Glutamatergic neuron (in vitro differentiated cells): Measurements from ENCODE around the gene NRIP2. TPM values are rescaled to one million over a fixed set of nuclear protein-coding genes. Genes with fewer than 3 reads are reported as not detected.

Experiments used
- DNase-seq: peaks from one replicate; pipeline ENCODE4 v3.0.0; 2022
- H3K27ac Mint-ChIP-seq: one replicate; pipeline ENCODE4 v1.8.0; 2020; ENCODE audit warnings: mild to moderate bottlenecking, mixed read lengths, inconsistent platforms; ENCODE audit not compliant: unreplicated experiment
- H3K27me3 Mint-ChIP-seq: one replicate; pipeline ENCODE4 v1.8.0; 2020; ENCODE audit warnings: mild to moderate bottlenecking, moderate library complexity, mixed read lengths, inconsistent platforms; ENCODE audit not compliant: unreplicated experiment
- H3K36me3 Mint-ChIP-seq: one replicate; pipeline ENCODE4 v1.8.0; 2020; ENCODE audit warnings: mild to moderate bottlenecking, mixed read lengths, inconsistent platforms; ENCODE audit not compliant: unreplicated experiment
- H3K4me1 Mint-ChIP-seq: one replicate; pipeline ENCODE4 v1.8.0; 2020; ENCODE audit warnings: mild to moderate bottlenecking, low read depth, mixed read lengths, inconsistent platforms; ENCODE audit not compliant: unreplicated experiment
- H3K4me3 Mint-ChIP-seq: one replicate; pipeline ENCODE4 v1.8.0; 2020; ENCODE audit warnings: mild to moderate bottlenecking, mixed read lengths, inconsistent platforms; ENCODE audit not compliant: unreplicated experiment
- H3K9me3 Mint-ChIP-seq: one replicate; pipeline ENCODE4 v1.8.0; 2020; ENCODE audit warnings: mild to moderate bottlenecking, moderate library complexity, mixed read lengths, inconsistent platforms; ENCODE audit not compliant: unreplicated experiment
- total RNA-seq: library from RNA; stranded (reverse); fragmentation: NEBNext Ultra II Directional; extraction: Animal tissue kit (Norgen Biotek cat#: 25700); gene quantifications from one replicate; pipeline ENCODE4 v1.2.1, GENCODE V29; 2021; ENCODE audit not compliant: unreplicated experiment
- TF ChIP-seq, protein P1 (sequence below): fragments of 200-600 bp; sonication (generic); IDR thresholded peaks from one replicate; pipeline ENCODE4 v1.5.0; 2021; ENCODE audit not compliant: partially characterized antibody, unreplicated experiment

The NRIP2 gene
- total RNA-seq, 1 donor from 2014 or later, result not detected

DNA sequence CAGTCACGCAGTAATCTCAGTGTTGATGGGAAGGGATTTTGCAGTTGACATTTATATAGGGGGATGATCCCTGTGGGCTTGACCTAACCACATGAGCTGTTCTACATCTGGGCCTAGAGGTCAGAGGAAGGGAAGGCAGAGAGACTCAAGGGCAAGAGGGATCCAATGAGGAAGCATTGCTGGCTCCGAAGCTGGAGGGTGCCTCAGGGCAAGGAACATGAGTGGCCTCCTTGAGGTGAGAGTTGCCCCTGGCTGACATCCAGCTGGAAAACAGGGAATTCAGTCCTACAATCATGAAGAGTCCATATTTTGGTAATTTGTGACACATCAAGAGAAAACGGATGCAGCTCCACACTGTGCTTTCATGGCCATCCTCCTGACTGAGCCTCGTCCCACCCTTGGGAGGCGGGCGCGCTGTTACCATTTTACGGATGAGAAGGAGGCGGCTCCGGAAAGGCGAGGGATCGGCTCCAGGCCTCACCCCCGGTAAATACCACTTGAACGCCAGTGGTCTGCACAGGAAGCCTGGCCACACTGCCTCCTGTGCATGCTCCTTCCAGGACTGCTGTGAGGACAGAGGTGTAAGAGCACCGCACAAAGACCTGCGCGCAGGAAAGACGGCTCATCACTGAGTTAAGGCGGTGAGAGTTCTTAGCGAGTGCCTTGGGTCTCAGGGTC lies 58.6 kb downstream of the NRIP2 start:
- DNase-seq, result no peak
- peaks cover 3% of the 10 kb centered on the region for H3K36me3 Mint-ChIP-seq
- H3K9me3 Mint-ChIP-seq, result peaks cover 3% of the 10 kb centered on the region
- H3K27ac Mint-ChIP-seq, result no peak overlapping the region
- H3K4me1 Mint-ChIP-seq, result peaks cover 2% of the 10 kb centered on the region
- TF ChIP-seq, protein P1, sequence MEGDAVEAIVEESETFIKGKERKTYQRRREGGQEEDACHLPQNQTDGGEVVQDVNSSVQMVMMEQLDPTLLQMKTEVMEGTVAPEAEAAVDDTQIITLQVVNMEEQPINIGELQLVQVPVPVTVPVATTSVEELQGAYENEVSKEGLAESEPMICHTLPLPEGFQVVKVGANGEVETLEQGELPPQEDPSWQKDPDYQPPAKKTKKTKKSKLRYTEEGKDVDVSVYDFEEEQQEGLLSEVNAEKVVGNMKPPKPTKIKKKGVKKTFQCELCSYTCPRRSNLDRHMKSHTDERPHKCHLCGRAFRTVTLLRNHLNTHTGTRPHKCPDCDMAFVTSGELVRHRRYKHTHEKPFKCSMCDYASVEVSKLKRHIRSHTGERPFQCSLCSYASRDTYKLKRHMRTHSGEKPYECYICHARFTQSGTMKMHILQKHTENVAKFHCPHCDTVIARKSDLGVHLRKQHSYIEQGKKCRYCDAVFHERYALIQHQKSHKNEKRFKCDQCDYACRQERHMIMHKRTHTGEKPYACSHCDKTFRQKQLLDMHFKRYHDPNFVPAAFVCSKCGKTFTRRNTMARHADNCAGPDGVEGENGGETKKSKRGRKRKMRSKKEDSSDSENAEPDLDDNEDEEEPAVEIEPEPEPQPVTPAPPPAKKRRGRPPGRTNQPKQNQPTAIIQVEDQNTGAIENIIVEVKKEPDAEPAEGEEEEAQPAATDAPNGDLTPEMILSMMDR, result no peak
- peaks cover 9% of the 10 kb centered on the region for H3K27me3 Mint-ChIP-seq
- H3K4me3 Mint-ChIP-seq, result no peak overlapping the region

DNA sequence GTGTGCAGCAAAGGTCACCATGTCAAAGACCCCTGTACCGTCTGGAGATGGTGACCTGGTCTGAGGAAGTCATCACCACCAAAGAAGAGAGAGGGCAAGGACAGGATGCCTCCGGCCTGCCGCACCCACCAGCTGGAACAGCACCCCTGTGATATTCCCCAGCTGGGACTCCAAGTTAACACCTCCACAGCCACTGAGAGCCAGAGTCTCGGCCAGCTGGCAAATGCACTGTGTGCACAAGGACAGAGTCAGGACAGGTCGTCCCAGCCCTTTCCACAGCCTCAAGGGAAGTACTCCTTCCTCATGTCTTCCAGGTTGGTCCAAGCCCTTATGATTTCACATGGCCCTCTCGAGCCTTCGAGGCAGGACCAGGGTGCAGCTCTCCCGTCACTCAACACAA lies 59.4 kb downstream of the NRIP2 start:
- H3K27me3 Mint-ChIP-seq, result peaks cover 9% of the 10 kb centered on the region
- DNase-seq, result no peak
- no peak overlapping the region for H3K27ac Mint-ChIP-seq
- peaks cover 2% of the 10 kb centered on the region for H3K4me1 Mint-ChIP-seq
- TF ChIP-seq, protein P1, result no peak
- H3K9me3 Mint-ChIP-seq, result peaks cover 4% of the 10 kb centered on the region
- H3K4me3 Mint-ChIP-seq, result no peak overlapping the region
- H3K36me3 Mint-ChIP-seq, result peaks cover 7% of the 10 kb centered on the region

Other genes with a start within 250 kb of the NRIP2 start
- 57.5 TPM for gene FKBP4, start 40.1 kb downstream of the NRIP2 start, total RNA-seq
- 37.4 TPM for gene ITFG2, start 22.4 kb downstream of the NRIP2 start, total RNA-seq
- not detected for gene TEX52, start 22.0 kb upstream of the NRIP2 start, total RNA-seq
- 12.7 TPM for gene FOXM1, start 42.1 kb upstream of the NRIP2 start, total RNA-seq
- 14.8 TPM for gene RHNO1, start 42.2 kb upstream of the NRIP2 start, total RNA-seq
- gene TULP3, start 55.9 kb upstream of the NRIP2 start, total RNA-seq, result 12.5 TPM
- gene TEAD4, start 124.4 kb upstream of the NRIP2 start, total RNA-seq, result 3.8 TPM
- 142 TPM for gene TSPAN9, start 242.3 kb upstream of the NRIP2 start, total RNA-seq